NCI-H128 (cell line): ENCODE results near the gene HMBS.
"Not testable (repeated sequence)": the region's sequence is repeated elsewhere in the genome, so short reads cannot be mapped to it uniquely, and the experiment has no call there.

ENCODE experiments used
- DNase-seq: peaks from one replicate; lab custom pipeline; 2025; ENCODE audit not compliant: unreplicated experiment; lab: John Stamatoyannopoulos, UW

The HMBS gene

GRCh38 chr11:119100994-119101758 lies 16.5 kb downstream of the HMBS start:
- DNase-seq: no peak

- peak; percentile 52 for DNase-seq
Observed at GRCh38 chr11:119101759-119102423, 17.2 kb downstream of the HMBS start, which contains the start of gene DPAGT1. DPAGT1 (minus strand) TSS chr11:119101853; CDS start chr11:119101655, 198 bp downstream.

GRCh38 chr11:119103161-119103664 lies 18.5 kb downstream of the HMBS start:
- DNase-seq: not testable (repeated sequence)

GRCh38 chr11:119103793-119104192 lies 19.1 kb downstream of the HMBS start:
- DNase-seq: no peak

- DNase-seq: peak; percentile 36
Observed at GRCh38 chr11:119106564-119107537, 22.2 kb downstream of the HMBS start, which contains the start of gene C2CD2L. C2CD2L (plus strand) TSS chr11:119107344; CDS start chr11:119107742, 398 bp downstream.

- DNase-seq: no peak
Observed at GRCh38 chr11:119107538-119108145, 23.0 kb downstream of the HMBS start.

GRCh38 chr11:119108146-119108856 lies 23.6 kb downstream of the HMBS start:
- no peak for DNase-seq

- no peak for DNase-seq
Observed at GRCh38 chr11:119108857-119109221, 24.2 kb downstream of the HMBS start.

- no peak for DNase-seq
Observed at GRCh38 chr11:119109843-119110242, 25.2 kb downstream of the HMBS start.

GRCh38 chr11:119110439-119110838 lies 25.8 kb downstream of the HMBS start:
- DNase-seq: no peak

GRCh38 chr11:119111361-119111925 lies 26.8 kb downstream of the HMBS start:
- no peak for DNase-seq

GRCh38 chr11:119112314-119113020 lies 27.8 kb downstream of the HMBS start:
- DNase-seq: no peak

GRCh38 chr11:119113716-119114115 lies 29.0 kb downstream of the HMBS start:
- DNase-seq: no peak

- no peak for DNase-seq
Observed at GRCh38 chr11:119114351-119114750, 29.7 kb downstream of the HMBS start.

- DNase-seq: no peak
Observed at GRCh38 chr11:119115484-119116234, 31.0 kb downstream of the HMBS start.

- DNase-seq: no peak
Observed at GRCh38 chr11:119116235-119116594, 31.5 kb downstream of the HMBS start.

- DNase-seq: no peak
Observed at GRCh38 chr11:119116601-119117000, 31.9 kb downstream of the HMBS start.

- DNase-seq: no peak
Observed at GRCh38 chr11:119117004-119117706, 32.5 kb downstream of the HMBS start.
